ENCODE data around the gene KAT8. TPM values are rescaled to one million over a fixed set of nuclear protein-coding genes. Genes with fewer than 3 reads are reported as not detected.

KAT8 gene
- total and polyA plus RNA-seq, 2 experiments from 2014 or later, result 33.9 to 44.2 TPM

DNA sequence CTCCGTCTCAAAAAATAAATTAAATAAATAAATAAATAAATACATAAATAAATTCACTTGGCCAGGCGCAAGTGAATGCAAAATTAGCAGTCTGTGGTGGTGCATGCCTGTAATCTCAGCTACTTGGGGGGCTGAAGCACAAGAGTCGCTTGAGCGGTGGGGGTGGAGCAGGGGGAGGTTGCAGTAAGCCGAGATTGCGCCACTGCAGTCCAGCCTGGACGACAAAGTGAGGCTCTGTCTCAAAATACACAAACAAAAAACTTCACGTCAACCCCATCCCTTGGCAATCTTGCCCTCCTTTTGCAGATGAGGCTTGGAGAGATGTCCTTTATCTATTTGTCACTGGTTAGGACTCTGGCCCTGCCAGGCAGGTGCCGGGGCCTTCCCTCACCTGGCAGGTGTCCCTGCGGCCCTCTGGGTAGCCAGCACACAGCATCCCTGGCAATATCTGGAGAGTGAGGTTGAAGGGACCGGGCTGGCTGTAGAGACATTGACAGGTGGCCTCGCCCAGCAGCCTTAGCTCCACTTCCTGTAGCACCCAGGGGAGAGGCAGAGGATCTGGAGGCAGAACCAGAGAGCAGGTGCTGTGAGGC is 28.0 kb downstream of the KAT8 start:
- TF ChIP-seq, protein P1, sequence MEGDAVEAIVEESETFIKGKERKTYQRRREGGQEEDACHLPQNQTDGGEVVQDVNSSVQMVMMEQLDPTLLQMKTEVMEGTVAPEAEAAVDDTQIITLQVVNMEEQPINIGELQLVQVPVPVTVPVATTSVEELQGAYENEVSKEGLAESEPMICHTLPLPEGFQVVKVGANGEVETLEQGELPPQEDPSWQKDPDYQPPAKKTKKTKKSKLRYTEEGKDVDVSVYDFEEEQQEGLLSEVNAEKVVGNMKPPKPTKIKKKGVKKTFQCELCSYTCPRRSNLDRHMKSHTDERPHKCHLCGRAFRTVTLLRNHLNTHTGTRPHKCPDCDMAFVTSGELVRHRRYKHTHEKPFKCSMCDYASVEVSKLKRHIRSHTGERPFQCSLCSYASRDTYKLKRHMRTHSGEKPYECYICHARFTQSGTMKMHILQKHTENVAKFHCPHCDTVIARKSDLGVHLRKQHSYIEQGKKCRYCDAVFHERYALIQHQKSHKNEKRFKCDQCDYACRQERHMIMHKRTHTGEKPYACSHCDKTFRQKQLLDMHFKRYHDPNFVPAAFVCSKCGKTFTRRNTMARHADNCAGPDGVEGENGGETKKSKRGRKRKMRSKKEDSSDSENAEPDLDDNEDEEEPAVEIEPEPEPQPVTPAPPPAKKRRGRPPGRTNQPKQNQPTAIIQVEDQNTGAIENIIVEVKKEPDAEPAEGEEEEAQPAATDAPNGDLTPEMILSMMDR (IDR thresholded peaks at IDR 0.05; ENCODE audit: poor library complexity), result no peak
- TF ChIP-seq EZH2phosphoT487 (IDR thresholded peaks at IDR 0.05; ENCODE audit: low read depth, severe bottlenecking, unreplicated experiment) (no peak), EZH2 (IDR thresholded peaks at IDR 0.05; ENCODE audit: borderline replicate concordance) (no peak)
- Histone ChIP-seq H3K4me2 (no peak overlapping the region), H2AFZ (no peak overlapping the region), H3K4me1 (ENCODE audit: insufficient read depth) (peaks cover 7% of the 10 kb centered on the region), H3K36me3 (replicated peaks; ENCODE audit: insufficient read depth, low read depth) (no peaks in the 10 kb centered on the region), H3K79me2 (no peaks in the 10 kb centered on the region), H4K20me1 (ENCODE audit: insufficient read depth, poor library complexity, severe bottlenecking) (no peaks in the 10 kb centered on the region), H3K27me3 (no peaks in the 10 kb centered on the region), H3K4me3 (no peak overlapping the region), H3K27ac (no peak overlapping the region), H3K9me3 (ENCODE audit: low read depth) (no peaks in the 10 kb centered on the region), H3K9me2 (replicated peaks; ENCODE audit: insufficient read depth) (no peaks in the 10 kb centered on the region)
- DNase-seq (ENCODE audit: low spot score), result no peak
- whole genome bisulfite sequencing (ENCODE audit: low lambda C conversion rate, missing lambda C conversion rate), result 88% methylated on average over 12 of the region's 12 CpGs

DNA sequence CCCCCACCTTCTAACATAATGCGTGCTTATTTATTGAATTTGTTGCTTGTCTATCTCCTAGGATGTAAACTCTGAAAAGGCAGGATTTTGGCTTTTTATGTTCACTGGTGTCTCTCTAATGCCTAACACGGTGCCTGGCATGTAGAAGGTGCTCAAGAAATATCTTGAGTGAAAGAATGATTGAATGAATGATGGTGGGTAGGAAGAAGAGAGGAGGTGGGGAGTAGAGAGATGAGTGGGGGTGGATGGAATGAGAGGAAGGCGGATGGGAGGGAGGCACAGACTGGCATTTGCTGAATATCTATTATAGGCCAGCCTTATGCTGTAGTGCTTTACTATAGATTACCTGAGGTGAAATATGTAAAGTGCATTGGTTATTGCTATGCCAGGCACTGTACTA is 30.1 kb downstream of the KAT8 start:
- Histone ChIP-seq H3K36me3 (replicated peaks; ENCODE audit: insufficient read depth, low read depth) (no peaks in the 10 kb centered on the region), H3K4me2 (peak overlapping the region; percentile 75), H3K9me3 (ENCODE audit: low read depth) (no peaks in the 10 kb centered on the region), H3K4me3 (no peak overlapping the region), H3K27ac (no peak overlapping the region), H2AFZ (peak overlapping the region; percentile 45), H3K79me2 (no peaks in the 10 kb centered on the region), H3K9me2 (replicated peaks; ENCODE audit: insufficient read depth) (no peaks in the 10 kb centered on the region), H3K4me1 (ENCODE audit: insufficient read depth) (no peaks in the 10 kb centered on the region), H4K20me1 (ENCODE audit: insufficient read depth, poor library complexity, severe bottlenecking) (no peaks in the 10 kb centered on the region), H3K27me3 (no peaks in the 10 kb centered on the region)
- WGBS (ENCODE audit: low lambda C conversion rate, missing lambda C conversion rate), result 96% methylated on average over 3 of the region's 3 CpGs
- no peak for DNase-seq (ENCODE audit: low spot score)
- TF ChIP-seq EZH2 (IDR thresholded peaks at IDR 0.05; ENCODE audit: borderline replicate concordance) (no peak), EZH2phosphoT487 (IDR thresholded peaks at IDR 0.05; ENCODE audit: low read depth, severe bottlenecking, unreplicated experiment) (no peak)
- TF ChIP-seq, protein P1 (IDR thresholded peaks at IDR 0.05; ENCODE audit: poor library complexity), result no peak

DNA sequence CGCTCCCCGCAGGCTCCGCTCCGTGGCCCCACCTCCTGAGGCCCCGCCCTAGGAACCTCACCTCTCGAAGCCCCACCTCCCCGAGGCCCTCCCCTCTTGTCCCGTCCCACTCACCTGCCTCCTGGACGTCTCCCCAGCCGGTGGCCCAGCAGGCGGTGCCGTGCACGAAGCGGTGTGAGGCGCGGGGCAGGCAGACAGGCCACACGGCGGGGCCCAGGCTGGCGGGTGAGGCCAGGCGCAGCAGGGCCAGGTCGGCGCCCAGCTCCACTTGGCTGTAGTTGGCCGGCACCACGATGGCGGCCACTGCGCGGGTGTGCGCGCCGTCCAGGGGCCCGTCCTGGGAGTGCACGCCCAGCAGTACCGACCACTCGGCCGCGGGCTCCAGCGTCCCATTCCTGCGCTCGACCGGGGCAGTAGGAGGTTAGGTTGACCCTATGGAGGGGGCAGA is 30.8 kb downstream of the KAT8 start:
- no peaks in the 10 kb centered on the region for H3K4me1 ChIP-seq (ENCODE audit: insufficient read depth)
- WGBS (ENCODE audit: low lambda C conversion rate, missing lambda C conversion rate), result 13% methylated on average over 32 of the region's 40 CpGs
- H3K27ac ChIP-seq, result no peak overlapping the region
- no peaks in the 10 kb centered on the region for H3K79me2 ChIP-seq
- TF ChIP-seq, protein P1 (IDR thresholded peaks at IDR 0.05; ENCODE audit: poor library complexity), result no peak
- TF ChIP-seq EZH2phosphoT487 (IDR thresholded peaks at IDR 0.05; ENCODE audit: low read depth, severe bottlenecking, unreplicated experiment), result no peak
- TF ChIP-seq EZH2 (IDR thresholded peaks at IDR 0.05; ENCODE audit: borderline replicate concordance), result no peak
- peak overlapping the region; percentile 75 for H3K4me2 ChIP-seq
- H3K36me3 ChIP-seq (replicated peaks; ENCODE audit: insufficient read depth, low read depth), result no peaks in the 10 kb centered on the region
- H2AFZ ChIP-seq, result peak overlapping the region; percentile 45
- no peaks in the 10 kb centered on the region for H4K20me1 ChIP-seq (ENCODE audit: insufficient read depth, poor library complexity, severe bottlenecking)
- no peaks in the 10 kb centered on the region for H3K9me3 ChIP-seq (ENCODE audit: low read depth)
- DNase-seq (ENCODE audit: low spot score), result peak; percentile 77
- no peaks in the 10 kb centered on the region for H3K27me3 ChIP-seq
- no peak overlapping the region for H3K4me3 ChIP-seq
- H3K9me2 ChIP-seq (replicated peaks; ENCODE audit: insufficient read depth), result no peaks in the 10 kb centered on the region

Data from hepatocyte (in vitro differentiated cells).